ENCODE measurements around the gene TOR3A. TPM values are rescaled to one million over a fixed set of nuclear protein-coding genes. Genes with fewer than 3 reads are reported as not detected.
"Not testable (repeated sequence)": the region's sequence is repeated elsewhere in the genome, so short reads cannot be mapped to it uniquely, and the experiment has no call there.

TOR3A gene
- total RNA-seq, 1 donor from 2014 or later, result 14.5 TPM

- Mint-ChIP-seq H3K4me1 (ENCODE audit: low read depth, unreplicated experiment) (peaks cover 44% of the 10 kb centered on the region), H3K27ac (ENCODE audit: unreplicated experiment) (no peak overlapping the region)
- H3K27ac ChIP-seq (ENCODE audit: low read depth, low read length), result no peak overlapping the region
Measured at GRCh38 chr1:179036844-179037465, 44.9 kb upstream of the TOR3A start.

GRCh38 chr1:179038528-179039281 is 43.2 kb upstream of the TOR3A start:
- FAIRE-seq (no peak), DNase-seq (ENCODE audit: low read depth) (peak; percentile 15)
- peaks cover 69% of the 10 kb centered on the region for H3K79me2 ChIP-seq (ENCODE audit: insufficient read depth, low read length)
- no peak overlapping the region for H2AFZ ChIP-seq (ENCODE audit: low read depth, low read length)
- Mint-ChIP-seq H3K27me3 (ENCODE audit: low read depth, unreplicated experiment) (no peaks in the 10 kb centered on the region), H3K9me3 (ENCODE audit: unreplicated experiment) (no peaks in the 10 kb centered on the region), H3K36me3 (ENCODE audit: low read depth, unreplicated experiment) (peaks cover 5% of the 10 kb centered on the region), H3K27ac (ENCODE audit: unreplicated experiment) (no peak overlapping the region), H3K4me1 (ENCODE audit: low read depth, unreplicated experiment) (peaks cover 31% of the 10 kb centered on the region), H3K4me3 (ENCODE audit: unreplicated experiment) (no peak overlapping the region)
- H3K27ac ChIP-seq (ENCODE audit: low read depth, low read length), result no peak overlapping the region
- H3K4me3 ChIP-seq (ENCODE audit: insufficient read depth, low read depth, low read length), result no peak overlapping the region
- H3K9me3 ChIP-seq (ENCODE audit: insufficient read depth, low read depth, low read length), result no peaks in the 10 kb centered on the region
- peaks cover 17% of the 10 kb centered on the region for H3K4me1 ChIP-seq (ENCODE audit: insufficient read depth, low read length)
- no peak overlapping the region for H3K9ac ChIP-seq (ENCODE audit: low read length)
- peak overlapping the region; percentile 65 for H3K4me2 ChIP-seq (ENCODE audit: low read length)
- no peaks in the 10 kb centered on the region for H3K36me3 ChIP-seq (ENCODE audit: insufficient read depth, low read length)
- H4K20me1 ChIP-seq (ENCODE audit: insufficient read depth, low read length), result peaks cover 60% of the 10 kb centered on the region
- H3K27me3 ChIP-seq (ENCODE audit: insufficient read depth, low read length), result no peaks in the 10 kb centered on the region
- TF ChIP-seq EZH2 (IDR thresholded peaks at IDR 0.05; ENCODE audit: insufficient read depth, low read length), result no peak
- TF ChIP-seq CTCF (IDR thresholded peaks at IDR 0.05; ENCODE audit: insufficient read depth, low read depth, low read length), result no peak

More at GRCh38 chr1:179036844-179037465, 44.9 kb upstream of the TOR3A start:
- Mint-ChIP-seq H3K27me3 (ENCODE audit: low read depth, unreplicated experiment) (no peaks in the 10 kb centered on the region), H3K4me3 (ENCODE audit: unreplicated experiment) (no peak overlapping the region), H3K9me3 (ENCODE audit: unreplicated experiment) (no peaks in the 10 kb centered on the region), H3K36me3 (ENCODE audit: low read depth, unreplicated experiment) (no peaks in the 10 kb centered on the region)
- peaks cover 23% of the 10 kb centered on the region for H3K4me1 ChIP-seq (ENCODE audit: insufficient read depth, low read length)
- DNase-seq (ENCODE audit: low read depth), result peak; percentile 62
- H3K9ac ChIP-seq (ENCODE audit: low read length), result no peak overlapping the region
- peak overlapping the region; percentile 65 for H3K4me2 ChIP-seq (ENCODE audit: low read length)
- no peaks in the 10 kb centered on the region for H3K27me3 ChIP-seq (ENCODE audit: insufficient read depth, low read length)
- peaks cover 61% of the 10 kb centered on the region for H4K20me1 ChIP-seq (ENCODE audit: insufficient read depth, low read length)
- no peak overlapping the region for H2AFZ ChIP-seq (ENCODE audit: low read depth, low read length)
- H3K79me2 ChIP-seq (ENCODE audit: insufficient read depth, low read length), result peaks cover 61% of the 10 kb centered on the region
- TF ChIP-seq CTCF (IDR thresholded peaks at IDR 0.05; ENCODE audit: insufficient read depth, low read depth, low read length) (no peak), EZH2 (IDR thresholded peaks at IDR 0.05; ENCODE audit: insufficient read depth, low read length) (no peak)
- no peaks in the 10 kb centered on the region for H3K36me3 ChIP-seq (ENCODE audit: insufficient read depth, low read length)
- H3K4me3 ChIP-seq (ENCODE audit: insufficient read depth, low read depth, low read length), result no peak overlapping the region
- no peaks in the 10 kb centered on the region for H3K9me3 ChIP-seq (ENCODE audit: insufficient read depth, low read depth, low read length)
- peak; percentile 63 for FAIRE-seq

- peak overlapping the region; percentile 73 for H3K27ac Mint-ChIP-seq (ENCODE audit: unreplicated experiment)
- not testable (repeated sequence) for H3K27ac ChIP-seq (ENCODE audit: low read depth, low read length); H2AFZ ChIP-seq (ENCODE audit: low read depth, low read length); H3K27me3 ChIP-seq (ENCODE audit: insufficient read depth, low read length); H3K27me3 Mint-ChIP-seq (ENCODE audit: low read depth, unreplicated experiment); H3K9ac ChIP-seq (ENCODE audit: low read length); H3K9me3 ChIP-seq (ENCODE audit: insufficient read depth, low read depth, low read length); H3K36me3 Mint-ChIP-seq (ENCODE audit: low read depth, unreplicated experiment); H3K4me3 ChIP-seq (ENCODE audit: insufficient read depth, low read depth, low read length); DNase-seq (ENCODE audit: low read depth); H3K4me2 ChIP-seq (ENCODE audit: low read length); H3K36me3 ChIP-seq (ENCODE audit: insufficient read depth, low read length); FAIRE-seq; H3K9me3 Mint-ChIP-seq (ENCODE audit: unreplicated experiment); H3K4me3 Mint-ChIP-seq (ENCODE audit: unreplicated experiment)
- Histone ChIP-seq H3K4me1 (ENCODE audit: insufficient read depth, low read length) (peaks cover 17% of the 10 kb centered on the region), H3K79me2 (ENCODE audit: insufficient read depth, low read length) (peaks cover 63% of the 10 kb centered on the region), H4K20me1 (ENCODE audit: insufficient read depth, low read length) (peaks cover 54% of the 10 kb centered on the region)
- H3K4me1 Mint-ChIP-seq (ENCODE audit: low read depth, unreplicated experiment), result peaks cover 27% of the 10 kb centered on the region
Measured at GRCh38 chr1:179039502-179040174, 42.2 kb upstream of the TOR3A start.

GRCh38 chr1:179040175-179040551 is 41.7 kb upstream of the TOR3A start:
- not testable (repeated sequence) for H3K36me3 ChIP-seq (ENCODE audit: insufficient read depth, low read length); H3K27me3 Mint-ChIP-seq (ENCODE audit: low read depth, unreplicated experiment); H3K9me3 ChIP-seq (ENCODE audit: insufficient read depth, low read depth, low read length); H3K4me3 ChIP-seq (ENCODE audit: insufficient read depth, low read depth, low read length); H3K27ac ChIP-seq (ENCODE audit: low read depth, low read length); H3K36me3 Mint-ChIP-seq (ENCODE audit: low read depth, unreplicated experiment); H3K27me3 ChIP-seq (ENCODE audit: insufficient read depth, low read length); DNase-seq (ENCODE audit: low read depth); H3K4me2 ChIP-seq (ENCODE audit: low read length); FAIRE-seq; H3K9ac ChIP-seq (ENCODE audit: low read length); H2AFZ ChIP-seq (ENCODE audit: low read depth, low read length); H3K27ac Mint-ChIP-seq (ENCODE audit: unreplicated experiment); H3K4me3 Mint-ChIP-seq (ENCODE audit: unreplicated experiment); H3K9me3 Mint-ChIP-seq (ENCODE audit: unreplicated experiment)
- Histone ChIP-seq H4K20me1 (ENCODE audit: insufficient read depth, low read length) (peaks cover 50% of the 10 kb centered on the region), H3K4me1 (ENCODE audit: insufficient read depth, low read length) (peaks cover 17% of the 10 kb centered on the region), H3K79me2 (ENCODE audit: insufficient read depth, low read length) (peaks cover 58% of the 10 kb centered on the region)
- peaks cover 22% of the 10 kb centered on the region for H3K4me1 Mint-ChIP-seq (ENCODE audit: low read depth, unreplicated experiment)
